ENCODE measurements around the gene FDXR.

Gene FDXR

DNA sequence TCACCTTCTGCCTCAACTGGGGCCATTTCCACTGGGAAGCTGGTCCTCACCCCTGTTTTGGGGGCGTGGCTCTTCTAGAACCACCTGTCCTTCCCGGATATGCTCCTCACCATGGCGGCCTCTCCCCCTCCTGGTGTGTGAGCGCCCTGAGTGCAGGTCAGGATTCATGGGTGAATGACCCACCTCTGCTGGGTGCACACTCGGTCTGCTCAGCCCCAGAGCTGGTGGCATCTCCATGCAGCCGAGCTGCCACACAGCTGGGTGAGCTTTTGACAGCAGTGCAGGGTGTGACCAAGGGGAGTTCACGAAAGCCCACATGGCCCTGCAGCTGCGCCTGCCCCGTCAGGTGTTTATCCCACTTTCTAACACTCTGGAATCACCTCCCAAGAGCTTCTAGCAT, 40.4 kb downstream of the FDXR start:
- DNase-seq: peak; percentile 66

- DNase-seq: peak; percentile 89
Measured at GRCh38 chr17:74831444-74832146, 41.2 kb downstream of the FDXR start.

GRCh38 chr17:74830861-74831260, 41.9 kb downstream of the FDXR start:
- no peak for DNase-seq

GRCh38 chr17:74827800-74828199, 45.0 kb downstream of the FDXR start:
- DNase-seq: no peak

DNA sequence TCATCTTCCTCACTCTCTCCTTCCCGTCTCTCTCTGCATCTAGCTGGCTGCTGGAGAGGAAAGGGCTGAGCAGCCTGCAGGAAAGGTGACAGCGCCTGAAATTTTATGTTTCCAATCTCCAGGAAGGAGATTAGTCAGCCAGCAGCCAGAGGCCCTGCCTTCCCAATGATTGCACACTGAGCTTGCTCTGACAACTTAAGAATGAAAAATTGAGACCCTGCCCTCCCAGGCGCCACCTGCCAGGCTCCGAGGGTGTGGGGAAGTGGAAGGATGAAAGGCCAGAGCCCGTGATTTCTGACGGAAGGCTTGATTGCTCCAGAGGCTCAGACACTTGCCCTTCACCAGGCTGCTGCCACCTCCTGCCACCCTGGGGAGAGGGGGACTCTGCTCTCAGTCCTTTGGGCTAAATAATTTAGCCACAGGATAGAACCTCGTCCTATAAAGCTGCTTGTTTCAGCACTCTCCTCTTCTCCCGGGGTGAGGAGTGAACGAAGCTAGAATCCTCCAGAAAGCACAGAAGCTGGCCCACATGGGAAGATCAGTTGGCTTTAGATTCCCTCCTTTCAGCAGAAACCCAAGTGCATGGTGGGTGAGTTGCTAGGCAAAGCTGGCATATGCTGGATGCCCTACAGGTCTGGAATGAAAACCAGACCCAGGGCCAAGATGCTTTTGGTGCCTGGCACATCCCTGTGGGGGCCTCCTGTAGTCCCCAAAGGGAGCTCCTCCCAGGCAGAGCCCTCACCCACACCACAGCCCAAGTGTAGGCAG, 46.7 kb downstream of the FDXR start:
- peak; percentile 83 for DNase-seq

DNA sequence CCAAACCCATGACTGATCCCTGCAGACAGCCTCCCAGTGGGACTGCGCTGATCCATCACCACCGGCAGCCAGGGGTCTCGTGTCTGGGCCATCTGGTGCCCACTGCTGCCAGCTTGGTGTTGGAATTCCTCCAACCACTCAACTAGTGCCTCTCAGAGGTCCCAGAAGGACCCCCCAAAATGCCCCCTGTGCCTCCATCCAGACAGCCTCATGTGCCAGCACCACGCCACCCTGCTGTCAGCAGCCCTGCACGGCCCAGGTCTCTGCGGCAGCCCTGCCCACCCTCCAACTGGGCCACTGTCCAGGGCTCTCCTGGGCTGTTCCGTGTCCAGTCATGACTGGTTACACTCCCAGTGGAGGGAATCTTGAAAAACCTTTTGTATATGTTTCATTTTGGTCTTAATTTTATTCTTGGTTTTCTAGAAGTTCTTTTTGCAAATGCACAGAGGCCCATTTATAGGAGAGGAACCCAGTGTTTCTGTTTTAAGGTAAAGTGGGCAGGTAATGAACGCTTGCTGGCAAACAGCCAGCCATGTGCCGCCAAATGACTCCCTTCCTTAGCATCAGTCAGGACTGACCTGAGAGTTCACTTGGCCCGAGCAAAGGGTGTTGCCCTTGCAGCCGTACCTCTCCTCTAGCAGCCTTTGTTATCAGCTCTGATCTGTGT, 47.7 kb downstream of the FDXR start:
- DNase-seq: peak; percentile 62

DNA sequence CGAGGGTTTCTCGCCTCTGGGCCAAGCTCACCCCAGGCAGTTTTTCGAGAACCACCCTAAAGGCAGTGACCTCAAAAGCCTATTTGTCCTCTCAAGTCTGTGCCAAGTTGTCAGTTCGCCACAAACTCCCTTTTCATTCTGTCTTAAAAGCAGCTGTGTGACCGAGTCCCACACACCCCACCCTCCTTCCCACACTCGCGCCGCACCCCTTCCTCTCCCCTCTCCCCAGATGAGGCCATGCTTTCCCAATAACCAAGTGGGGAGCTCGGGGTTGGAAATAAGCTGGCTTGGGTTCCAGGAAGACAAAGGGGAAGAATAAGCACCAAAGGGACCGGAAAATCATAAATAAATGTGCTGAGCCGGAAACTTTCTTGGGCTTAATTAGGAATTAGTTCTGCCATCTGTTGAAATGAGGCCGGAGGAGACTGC, 49.8 kb downstream of the FDXR start:
- no peak for DNase-seq

DNA sequence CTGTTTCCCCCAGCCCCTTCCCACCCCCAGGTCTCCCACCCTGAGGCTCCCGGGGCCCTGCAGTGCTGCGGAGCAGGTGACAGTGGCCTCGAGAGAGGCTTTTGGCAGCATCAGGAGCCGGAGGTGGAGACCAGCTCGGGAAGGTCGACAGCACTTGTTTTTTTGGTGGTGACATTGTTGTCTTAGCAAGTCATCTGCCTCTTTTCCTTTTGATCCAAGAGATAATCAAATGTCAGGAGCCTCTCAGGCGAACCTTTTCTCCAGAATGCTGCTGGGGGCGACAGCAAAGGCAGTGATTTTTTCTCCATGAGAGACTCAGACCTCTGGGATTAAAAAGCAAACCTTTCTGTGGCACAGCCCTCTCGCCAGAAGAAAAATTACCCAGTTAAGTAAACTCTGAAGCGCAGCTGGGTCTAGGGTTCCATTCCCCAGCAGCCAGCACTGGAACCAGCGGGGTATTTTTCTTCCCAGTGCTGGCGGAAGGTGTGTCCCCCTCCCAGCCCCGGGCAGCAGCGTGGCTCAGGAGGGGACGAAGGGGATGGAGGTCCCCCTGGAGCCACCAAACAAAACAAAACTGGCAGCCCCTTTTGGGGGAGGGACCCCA, 50.4 kb downstream of the FDXR start:
- peak; percentile 42 for DNase-seq

GRCh38 chr17:74821655-74822334, 51.0 kb downstream of the FDXR start:
- no peak for DNase-seq

DNA sequence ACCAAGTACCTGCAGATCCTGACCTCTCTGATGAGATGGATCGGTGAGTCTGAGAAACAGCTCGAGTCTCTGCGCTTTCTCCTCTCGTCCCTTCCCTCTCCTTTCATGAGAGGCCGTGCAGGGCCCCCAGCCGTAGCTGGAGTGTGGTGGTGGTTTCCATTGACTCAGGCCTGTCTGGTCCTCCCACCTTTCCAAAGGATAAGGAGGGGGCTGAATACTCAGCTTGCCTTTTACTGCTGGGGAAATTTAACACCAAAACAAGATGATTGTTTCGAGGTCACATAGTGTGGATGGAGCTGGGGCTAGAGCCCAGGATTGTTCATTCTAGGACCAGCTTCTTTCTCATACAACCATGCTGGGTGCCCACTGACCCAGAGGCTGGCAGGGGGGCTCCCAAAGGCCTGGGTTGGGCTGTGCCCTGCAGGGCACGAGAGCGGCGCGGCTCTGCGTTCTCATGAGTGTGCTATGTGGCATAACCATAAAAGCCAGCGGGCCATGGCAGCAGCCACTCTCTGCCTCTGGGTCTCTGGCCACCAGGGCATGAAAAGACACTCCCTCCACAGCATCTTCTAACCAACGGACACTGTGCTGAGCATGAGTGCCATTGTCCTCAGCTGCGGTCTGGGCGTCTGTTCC, 52.9 kb downstream of the FDXR start:
- DNase-seq: no peak

DNA sequence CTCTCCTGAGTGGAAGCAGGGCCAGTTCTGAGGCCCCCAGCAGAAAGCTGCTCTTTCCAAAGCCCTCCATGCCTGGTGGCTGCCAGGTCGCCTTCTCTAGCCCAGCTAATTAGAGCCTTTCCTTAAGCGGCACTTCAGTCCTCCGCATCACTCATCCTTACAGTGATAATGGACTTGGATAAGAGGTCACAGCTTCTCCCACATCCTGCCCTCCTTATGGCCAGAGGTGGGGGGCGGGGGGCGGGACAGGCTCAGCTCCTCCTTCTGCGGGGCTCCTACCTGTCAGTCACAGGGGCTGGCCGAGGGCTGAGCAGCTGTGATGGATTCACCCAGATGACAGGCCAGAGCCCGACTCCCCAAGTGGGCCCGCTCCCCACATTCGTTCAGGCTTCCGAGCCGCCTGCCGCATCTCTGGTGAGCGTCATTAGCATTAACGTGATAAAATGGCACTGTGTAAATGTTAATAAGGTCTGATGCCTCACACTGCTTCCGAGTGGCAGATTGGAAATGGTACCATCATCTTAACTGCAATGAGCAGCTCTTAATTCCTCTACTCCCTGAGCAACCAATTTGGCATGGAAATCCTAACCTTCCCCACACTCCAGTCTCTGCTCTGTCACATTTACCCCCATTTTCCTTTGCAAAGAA, 54.4 kb downstream of the FDXR start:
- no peak for DNase-seq

GRCh38 chr17:74816905-74817620, 55.7 kb downstream of the FDXR start:
- no peak for DNase-seq

- peak; percentile 41 for DNase-seq
Measured at GRCh38 chr17:74815550-74816370, 57.0 kb downstream of the FDXR start.

DNA sequence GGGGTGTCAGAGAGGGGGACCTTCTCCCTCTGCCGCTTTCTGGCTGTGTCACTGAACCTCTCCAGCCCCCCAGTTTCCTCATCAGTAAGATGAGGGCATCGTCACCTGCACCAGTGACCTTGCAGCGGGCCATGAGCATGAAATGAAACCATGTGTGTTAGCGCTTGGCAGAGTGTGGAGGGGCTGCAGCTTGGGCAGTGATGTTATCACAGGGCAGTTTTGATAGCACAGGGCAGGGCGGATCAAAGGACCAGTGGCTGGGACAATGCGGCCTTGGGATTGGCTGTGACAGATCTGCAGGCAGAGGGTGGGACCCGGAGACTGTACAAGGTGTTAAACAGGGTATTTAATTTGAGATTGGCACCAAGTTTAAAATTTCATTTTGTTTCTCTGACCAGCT, 57.7 kb downstream of the FDXR start:
- no peak for DNase-seq

DNA sequence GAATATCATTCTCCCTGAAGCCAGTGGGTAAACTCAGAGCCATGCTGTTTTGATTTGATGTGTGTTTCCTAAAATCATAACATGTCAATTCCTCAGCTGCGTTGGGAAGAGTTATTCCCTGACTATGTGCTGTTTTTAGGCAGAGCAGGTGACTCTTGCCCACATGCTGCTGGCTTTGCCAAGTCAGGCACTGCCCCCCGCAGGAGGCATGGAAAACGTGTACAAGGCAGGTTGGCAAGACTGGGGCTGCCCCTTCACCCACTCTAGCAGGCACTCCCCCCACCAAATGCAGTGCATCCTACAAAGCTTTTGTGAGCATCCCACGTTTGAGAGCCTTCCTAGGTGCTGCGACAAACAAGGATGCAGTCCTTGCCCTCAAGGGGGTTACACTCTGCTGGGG, 58.3 kb downstream of the FDXR start:
- DNase-seq: peak; percentile 38
